Brain pericyte (primary cell): ENCODE measurements around the gene MTMR3.
"Not testable (repeated sequence)": the region's sequence is repeated elsewhere in the genome, so short reads cannot be mapped to it uniquely, and the experiment has no call there.

ENCODE experiments used
- DNase-seq: peaks from one replicate; pipeline ENCODE4 v3.0.0-alpha.2; 2012; ENCODE audit warnings: low read depth, low spot score

MTMR3 gene

GRCh38 chr22:29958170-29958569 is 75.2 kb downstream of the MTMR3 start:
- DNase-seq = no peak

- no peak for DNase-seq
Observed at GRCh38 chr22:29964776-29965175, 81.8 kb downstream of the MTMR3 start.

- DNase-seq = no peak
Observed at GRCh38 chr22:29967461-29967860, 84.5 kb downstream of the MTMR3 start.

GRCh38 chr22:29971607-29972006 is 88.6 kb downstream of the MTMR3 start:
- no peak for DNase-seq

GRCh38 chr22:29972121-29972520 is 89.1 kb downstream of the MTMR3 start:
- DNase-seq = no peak

- DNase-seq = no peak
Observed at GRCh38 chr22:29973269-29973668, 90.3 kb downstream of the MTMR3 start.

GRCh38 chr22:29973680-29974079 is 90.7 kb downstream of the MTMR3 start:
- not testable (repeated sequence) for DNase-seq

- DNase-seq = no peak
Observed at GRCh38 chr22:29975494-29975893, 92.5 kb downstream of the MTMR3 start.

- DNase-seq = no peak
Observed at GRCh38 chr22:29977107-29977506, 94.1 kb downstream of the MTMR3 start.

- DNase-seq = no peak
Observed at GRCh38 chr22:29979777-29980321, 96.9 kb downstream of the MTMR3 start.

- no peak for DNase-seq
Observed at GRCh38 chr22:29983296-29983917, 100.4 kb downstream of the MTMR3 start.

GRCh38 chr22:29985912-29986311 is 102.9 kb downstream of the MTMR3 start:
- no peak for DNase-seq

- no peak for DNase-seq
Observed at GRCh38 chr22:29987137-29987536, 104.2 kb downstream of the MTMR3 start.

- DNase-seq = no peak
Observed at GRCh38 chr22:29988719-29989118, 105.7 kb downstream of the MTMR3 start.

- DNase-seq = no peak
Observed at GRCh38 chr22:29989446-29989845, 106.5 kb downstream of the MTMR3 start.

- DNase-seq = no peak
Observed at GRCh38 chr22:29992341-29993275, 109.6 kb downstream of the MTMR3 start.

- no peak for DNase-seq
Observed at GRCh38 chr22:29994027-29994715, 111.2 kb downstream of the MTMR3 start.

- no peak for DNase-seq
Observed at GRCh38 chr22:29994943-29995342, 112.0 kb downstream of the MTMR3 start.

GRCh38 chr22:29997107-29997506 is 114.1 kb downstream of the MTMR3 start:
- DNase-seq = no peak

- DNase-seq = no peak
Observed at GRCh38 chr22:29997516-29997915, 114.5 kb downstream of the MTMR3 start.

GRCh38 chr22:29998627-29999384 is 115.8 kb downstream of the MTMR3 start:
- DNase-seq = no peak
